A549 (cell line): ENCODE data around the gene ARRDC5. TPM values are rescaled to one million over a fixed set of nuclear protein-coding genes. Genes with fewer than 3 reads are reported as not detected.
A peak's percentile ranks its signal among the peaks of the same experiment; 100 is the strongest.

Experiments used
- CBX2 ChIP-seq: fragments of 200-600 bp; sonication (generic); IDR thresholded peaks from 2 replicates; pipeline ENCODE4 v1.6.1; 2016; ENCODE audit warnings: low read depth, mild to moderate bottlenecking, borderline replicate concordance
- CBX8 ChIP-seq: fragments of 200-600 bp; sonication (generic); IDR thresholded peaks from 2 replicates; pipeline ENCODE4 v1.6.1; 2016
- CHD4 ChIP-seq: fragments of 200-600 bp; sonication (generic); IDR thresholded peaks from 2 replicates; pipeline ENCODE4 v1.6.1; 2016; ENCODE audit warnings: antibody characterized with exemption, mild to moderate bottlenecking, borderline replicate concordance
- EHF ChIP-seq: fragments of 250-450 bp; sonication (Bioruptor Pico); IDR thresholded peaks from 2 replicates; pipeline ENCODE4 v1.5.0; 2020; ENCODE audit warnings: mild to moderate bottlenecking
- FOSB ChIP-seq: fragments of 250-450 bp; sonication (Bioruptor Pico); IDR thresholded peaks from 2 replicates; pipeline ENCODE4 v1.5.0; 2020; ENCODE audit warnings: mild to moderate bottlenecking, moderate library complexity
- HEYL ChIP-seq: fragments of 250-450 bp; sonication (Bioruptor Pico); IDR thresholded peaks from 2 replicates; pipeline ENCODE4 v1.8.0; 2021; ENCODE audit warnings: mild to moderate bottlenecking, moderate library complexity
- HOXB13 ChIP-seq: fragments of 250-450 bp; sonication (Bioruptor Pico); IDR thresholded peaks from 2 replicates; pipeline ENCODE4 v1.5.0; 2020; ENCODE audit warnings: low read depth, mild to moderate bottlenecking, moderate library complexity
- JUN ChIP-seq, 2 experiments: fragments of >200 bp; sonication (Bioruptor Twin); formaldehyde crosslinking; IDR thresholded peaks; 2 replicates in 1 of 2; 3 replicates in 1 of 2; pipeline ENCODE4 v1.6.1; 2016 to 2017
- NR3C1 ChIP-seq: fragments of >200 bp; sonication (Bioruptor Twin); formaldehyde crosslinking; IDR thresholded peaks from 3 replicates; pipeline ENCODE4 v1.6.1; 2017
- PHF8 ChIP-seq: fragments of 200-600 bp; sonication (generic); IDR thresholded peaks from 2 replicates; pipeline ENCODE4 v1.6.1; 2016; ENCODE audit warnings: low read depth, mild to moderate bottlenecking, antibody characterized with exemption, moderate library complexity, borderline replicate concordance
- POLR2AphosphoS2 ChIP-seq: conservative IDR thresholded peaks from 2 replicates; pipeline ENCODE4 v1.6.1; 2012; ENCODE audit warnings: low read length, improper control_type of control experiment, inconsistent platforms
- RAD21 ChIP-seq, 2 experiments: fragments of >200 bp in 1 of 2; sonication (Bioruptor Twin) in 1 of 2; formaldehyde crosslinking in 1 of 2; IDR thresholded peaks in 1 of 2; conservative IDR thresholded peaks in 1 of 2; 2 replicates in 1 of 2; 3 replicates in 1 of 2; pipeline ENCODE4 v1.6.1; 2012 to 2018; ENCODE audit warnings: inconsistent platforms in 1 of 2
- RARB ChIP-seq: fragments of 250-450 bp; sonication (Bioruptor Pico); IDR thresholded peaks from 2 replicates; pipeline ENCODE4 v1.8.0; 2021; ENCODE audit warnings: mild to moderate bottlenecking, moderate library complexity
- REST ChIP-seq: fragments of 200-600 bp; sonication (generic); IDR thresholded peaks from 2 replicates; pipeline ENCODE4 v1.6.1; 2016; ENCODE audit warnings: antibody characterized with exemption, mild to moderate bottlenecking, moderate library complexity
- SREBF2 ChIP-seq: fragments of 450-650 bp; IDR thresholded peaks from 2 replicates; pipeline ENCODE4 v1.6.1; 2014; ENCODE audit warnings: mild to moderate bottlenecking, moderate library complexity
- TFCP2L1 ChIP-seq: fragments of 250-450 bp; sonication (Bioruptor Pico); IDR thresholded peaks from 2 replicates; pipeline ENCODE4 v1.5.0; 2021; ENCODE audit warnings: mild to moderate bottlenecking
- TP53 ChIP-seq: fragments of 250-450 bp; sonication (Bioruptor Pico); IDR thresholded peaks from 2 replicates; pipeline ENCODE4 v1.5.0; 2021; ENCODE audit warnings: mild to moderate bottlenecking, moderate library complexity
- ZSCAN20 ChIP-seq: fragments of 250-450 bp; sonication (Bioruptor Pico); IDR thresholded peaks from 2 replicates; pipeline ENCODE4 v1.8.0; 2022; ENCODE audit warnings: mild to moderate bottlenecking, moderate library complexity
- polyA plus RNA-seq, 4 experiments: library from polyadenylated mRNA; depleted of rRNA in 3 of 4; stranded (reverse); fragments of >200 nt; fragmentation: RNase III in 1 of 4; extraction: RNeasy Plus Mini Kit Qiagen cat#74134 plus additional on column Dnase treatment in 1 of 4; gene quantifications; 2 replicates in 3 of 4; 3 replicates in 1 of 4; pipeline ENCODE4 v1.2.3, GENCODE V29; 2011 to 2017
- TF ChIP-seq, protein P1 (sequence below): fragments of 250-450 bp; sonication (Bioruptor Pico); IDR thresholded peaks from 2 replicates; pipeline ENCODE4 v1.5.0; 2021; ENCODE audit warnings: mild to moderate bottlenecking, moderate library complexity, borderline replicate concordance
- TF ChIP-seq, protein P2 (sequence below): fragments of 150-350 bp; IDR thresholded peaks from 2 replicates; pipeline ENCODE4 v1.6.1; 2014; ENCODE audit warnings: low read depth, mild to moderate bottlenecking, low read length
- TF ChIP-seq, protein P3 (sequence below): IDR thresholded peaks from 2 replicates; pipeline ENCODE4 v1.6.1; 2012

ARRDC5 gene
- polyA plus RNA-seq, 2 of the 4 experiments (the other 2 are of a cell fraction), result not detected

DNA sequence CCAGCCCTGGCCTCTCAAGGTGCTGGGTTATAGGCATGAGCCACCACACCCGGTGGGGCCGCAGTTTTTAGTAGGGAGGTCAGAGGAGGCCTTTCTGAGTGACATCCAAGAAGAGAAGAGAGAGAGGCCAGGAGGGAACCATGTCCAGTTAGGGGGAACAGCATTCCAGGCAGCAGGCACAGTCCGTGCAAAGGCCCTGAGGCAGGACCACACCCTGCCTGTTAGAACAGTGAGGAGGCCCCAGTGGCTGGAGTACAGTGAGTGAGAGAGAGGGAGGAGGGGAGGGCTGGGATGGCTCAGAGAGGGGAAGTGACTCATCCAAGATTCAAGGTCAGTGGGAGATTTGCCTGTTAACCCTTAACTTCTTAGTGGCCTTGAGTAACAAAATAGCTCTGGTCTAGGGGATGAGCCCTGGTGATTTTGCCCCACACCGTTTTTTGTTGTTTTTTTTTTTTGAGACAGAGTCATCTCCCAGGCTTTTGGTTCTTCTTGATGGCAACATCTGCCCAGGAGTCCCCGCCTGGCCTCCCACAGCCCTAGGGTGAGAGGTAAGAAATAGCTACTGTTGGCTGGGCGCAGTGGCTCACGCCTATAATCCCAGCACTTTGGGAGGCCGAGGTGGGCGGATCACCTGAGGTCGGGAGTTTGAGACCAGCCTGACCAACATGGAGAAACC is 32.5 kb downstream of the ARRDC5 start (continued):
- TF ChIP-seq, protein P1, sequence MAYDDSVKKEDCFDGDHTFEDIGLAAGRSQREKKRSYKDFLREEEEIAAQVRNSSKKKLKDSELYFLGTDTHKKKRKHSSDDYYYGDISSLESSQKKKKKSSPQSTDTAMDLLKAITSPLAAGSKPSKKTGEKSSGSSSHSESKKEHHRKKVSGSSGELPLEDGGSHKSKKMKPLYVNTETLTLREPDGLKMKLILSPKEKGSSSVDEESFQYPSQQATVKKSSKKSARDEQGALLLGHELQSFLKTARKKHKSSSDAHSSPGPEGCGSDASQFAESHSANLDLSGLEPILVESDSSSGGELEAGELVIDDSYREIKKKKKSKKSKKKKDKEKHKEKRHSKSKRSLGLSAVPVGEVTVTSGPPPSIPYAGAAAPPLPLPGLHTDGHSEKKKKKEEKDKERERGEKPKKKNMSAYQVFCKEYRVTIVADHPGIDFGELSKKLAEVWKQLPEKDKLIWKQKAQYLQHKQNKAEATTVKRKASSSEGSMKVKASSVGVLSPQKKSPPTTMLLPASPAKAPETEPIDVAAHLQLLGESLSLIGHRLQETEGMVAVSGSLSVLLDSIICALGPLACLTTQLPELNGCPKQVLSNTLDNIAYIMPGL (CRISPR knock-in tag), result no peak
- TF ChIP-seq POLR2AphosphoS2 (no peak), RAD21 (conservative IDR thresholded peaks at IDR 0.05 in 1 of 2, IDR thresholded peaks at IDR 0.05 in 1 of 2) (no peak), REST (no peak), HEYL (no peak), NR3C1 (no peak), RARB (CRISPR knock-in tag) (no peak), CBX8 (no peak), SREBF2 (no peak), FOSB (CRISPR knock-in tag) (0 out of 2 replicates have a peak, but pooled peaks have one; percentile 35), HOXB13 (CRISPR knock-in tag) (no peak), PHF8 (no peak), ZSCAN20 (CRISPR knock-in tag) (no peak), CHD4 (peak; percentile 92), JUN (IDR thresholded peaks at IDR 0.05) (peak in 1 of 2 experiments; percentile 66; a peak in 2 of 5 replicates), TP53 (CRISPR knock-in tag) (no peak), CBX2 (no peak), TFCP2L1 (CRISPR knock-in tag) (no peak), EHF (CRISPR knock-in tag) (peak; percentile 52; the same call in 1 of the 2 replicates)
- TF ChIP-seq, protein P2, sequence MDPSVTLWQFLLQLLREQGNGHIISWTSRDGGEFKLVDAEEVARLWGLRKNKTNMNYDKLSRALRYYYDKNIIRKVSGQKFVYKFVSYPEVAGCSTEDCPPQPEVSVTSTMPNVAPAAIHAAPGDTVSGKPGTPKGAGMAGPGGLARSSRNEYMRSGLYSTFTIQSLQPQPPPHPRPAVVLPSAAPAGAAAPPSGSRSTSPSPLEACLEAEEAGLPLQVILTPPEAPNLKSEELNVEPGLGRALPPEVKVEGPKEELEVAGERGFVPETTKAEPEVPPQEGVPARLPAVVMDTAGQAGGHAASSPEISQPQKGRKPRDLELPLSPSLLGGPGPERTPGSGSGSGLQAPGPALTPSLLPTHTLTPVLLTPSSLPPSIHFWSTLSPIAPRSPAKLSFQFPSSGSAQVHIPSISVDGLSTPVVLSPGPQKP, result no peak
- TF ChIP-seq, protein P3, sequence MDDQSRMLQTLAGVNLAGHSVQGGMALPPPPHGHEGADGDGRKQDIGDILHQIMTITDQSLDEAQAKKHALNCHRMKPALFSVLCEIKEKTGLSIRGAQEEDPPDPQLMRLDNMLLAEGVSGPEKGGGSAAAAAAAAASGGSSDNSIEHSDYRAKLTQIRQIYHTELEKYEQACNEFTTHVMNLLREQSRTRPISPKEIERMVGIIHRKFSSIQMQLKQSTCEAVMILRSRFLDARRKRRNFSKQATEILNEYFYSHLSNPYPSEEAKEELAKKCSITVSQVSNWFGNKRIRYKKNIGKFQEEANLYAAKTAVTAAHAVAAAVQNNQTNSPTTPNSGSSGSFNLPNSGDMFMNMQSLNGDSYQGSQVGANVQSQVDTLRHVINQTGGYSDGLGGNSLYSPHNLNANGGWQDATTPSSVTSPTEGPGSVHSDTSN, result no peak
